NCI-H2171 (cell line): Measurements from ENCODE around the gene CEACAM19.
A peak's percentile ranks its signal among the peaks of the same experiment; 100 is the strongest.

Experiments
- DNase-seq: peaks from one replicate; lab custom pipeline; 2025; lab: John Stamatoyannopoulos, UW

Gene CEACAM19

GRCh38 chr19:44723299-44723951, 52.1 kb downstream of the CEACAM19 start:
- no peak for DNase-seq

- peak; percentile 18 for DNase-seq
These were observed 52.7 kb downstream of the CEACAM19 start for GRCh38 chr19:44723952-44724319.

GRCh38 chr19:44725251-44725650, 54.0 kb downstream of the CEACAM19 start:
- no peak for DNase-seq

GRCh38 chr19:44725684-44726083, 54.4 kb downstream of the CEACAM19 start:
- DNase-seq, result no peak

GRCh38 chr19:44726465-44726864, 55.2 kb downstream of the CEACAM19 start:
- no peak for DNase-seq

- no peak for DNase-seq
These were observed 56.9 kb downstream of the CEACAM19 start for GRCh38 chr19:44728178-44728577.

GRCh38 chr19:44729516-44730033, 58.3 kb downstream of the CEACAM19 start:
- DNase-seq, result no peak

GRCh38 chr19:44731081-44731480, 59.8 kb downstream of the CEACAM19 start:
- DNase-seq, result no peak

GRCh38 chr19:44731622-44732021, 60.3 kb downstream of the CEACAM19 start:
- DNase-seq, result no peak

- DNase-seq, result no peak
These were observed 61.1 kb downstream of the CEACAM19 start for GRCh38 chr19:44732235-44733014.
